CD4-positive, alpha-beta T cell (primary cell): Measurements from ENCODE around the gene AZU1. TPM values are rescaled to one million over a fixed set of nuclear protein-coding genes. Genes with fewer than 3 reads are reported as not detected.

Source experiments
- ATAC-seq: fragments of 200-7000 bp; cut with Tn5 transposase; one replicate; pipeline ENCODE4 v1.10.0; 2022; ENCODE audit warnings: mild to moderate bottlenecking; ENCODE audit not compliant: poor library complexity
- CTCF ChIA-PET: fragments of 350-600 bp; sonication (Branson Sonifier 250); formaldehyde crosslinking; loops from one replicate; lab custom pipeline; 2021; ENCODE audit warnings: antibody characterized with exemption, inconsistent platforms; lab: Charles Lee
- POLR2A ChIA-PET: fragments of 350-600 bp; sonication (Branson Sonifier 250); formaldehyde crosslinking; loops from one replicate; lab custom pipeline; 2021; ENCODE audit warnings: antibody characterized with exemption, inconsistent platforms; lab: Charles Lee
- DNase-seq, 14 experiments: peaks; one replicate each; pipeline ENCODE4 v3.0.0-alpha.2; 2013 to 2020; ENCODE audit warnings: mixed read lengths in 2 of 14
- H3K27ac ChIP-seq, 2 donors: one replicate each; pipeline versions ENCODE4 v1.5.1 to v1.7.0; 2013; ENCODE audit warnings: low read length in 2 of 2, low read depth in 1 of 2, mild to moderate bottlenecking in 1 of 2
- H3K27me3 ChIP-seq, 2 experiments: 1 replicate in 1 of 2; 2 replicates in 1 of 2; pipeline versions ENCODE4 v1.6.1 to v1.7.0; 2013; ENCODE audit warnings: low read length in 2 of 2, control low read depth in 1 of 2, mild to moderate bottlenecking in 1 of 2, moderate library complexity in 1 of 2; ENCODE audit not compliant: insufficient read depth in 2 of 2, control insufficient read depth in 1 of 2
- H3K36me3 ChIP-seq: one replicate; pipeline ENCODE4 v1.6.1; 2013; ENCODE audit warnings: low read length, control low read depth; ENCODE audit not compliant: insufficient read depth
- H3K4me1 ChIP-seq: one replicate; pipeline ENCODE4 v1.6.1; 2013; ENCODE audit warnings: low read length, control low read depth; ENCODE audit not compliant: insufficient read depth
- H3K4me3 ChIP-seq: one replicate; pipeline ENCODE4 v1.5.1; 2013; ENCODE audit warnings: mild to moderate bottlenecking, low read length, moderate library complexity
- H3K9me3 ChIP-seq, 2 experiments: 1 replicate in 1 of 2; 2 replicates in 1 of 2; pipeline versions ENCODE4 v1.6.1 to v1.7.0; 2013; ENCODE audit warnings: low read length in 2 of 2, mild to moderate bottlenecking in 2 of 2, control low read depth in 1 of 2, moderate library complexity in 1 of 2; ENCODE audit not compliant: control insufficient read depth in 1 of 2, insufficient read depth in 1 of 2
- H3K27ac Mint-ChIP-seq: one replicate; pipeline ENCODE4 v1.8.0; 2020; ENCODE audit warnings: mixed read lengths
- H3K27me3 Mint-ChIP-seq: one replicate; pipeline ENCODE4 v1.8.0; 2021; ENCODE audit warnings: mixed read lengths
- H3K36me3 Mint-ChIP-seq: one replicate; pipeline ENCODE4 v1.8.0; 2021; ENCODE audit warnings: low read depth, mixed read lengths
- H3K4me1 Mint-ChIP-seq: one replicate; pipeline ENCODE4 v1.8.0; 2021; ENCODE audit warnings: low read depth, mixed read lengths
- H3K4me3 Mint-ChIP-seq: one replicate; pipeline ENCODE4 v1.8.0; 2020; ENCODE audit warnings: mild to moderate bottlenecking, mixed read lengths
- H3K9me3 Mint-ChIP-seq: one replicate; pipeline ENCODE4 v1.8.0; 2020; ENCODE audit warnings: mixed read lengths
- intact Hi-C, 2 experiments: fragments of 100-400 bp; cut with DNase I in 1 of 2; cut with micrococcal nuclease in 1 of 2; formaldehyde crosslinking; loops; one replicate each; pipeline versions ENCODE4 v1.15.1 to v1.9.0; 2023 to 2025; cut with DNase I, micrococcal nuclease
- total RNA-seq, 174 experiments: library from RNA in 2 of 174; stranded (reverse) in 2 of 174; gene quantifications; one replicate each; pipeline ENCODE4 v1.2.3 and lab custom pipeline; 2021 to 2026
- TF ChIP-seq, protein P1 (sequence below): fragments of 200-600 bp; IDR thresholded peaks from one replicate; pipeline ENCODE4 v1.8.0; 2022; ENCODE audit warnings: antibody characterized with exemption, mild to moderate bottlenecking

The AZU1 gene
- total RNA-seq, 2 experiments from 2014 or later, result 0.47 to 0.49 TPM

GRCh38 chr19:829129-829758, 1.6 kb downstream of the AZU1 start:
- Histone ChIP-seq H3K9me3 (no peaks in the 10 kb centered on the region), H3K36me3 (no peaks in the 10 kb centered on the region), H3K27ac (no peak overlapping the region), H3K4me3 (no peak overlapping the region), H3K4me1 (no peaks in the 10 kb centered on the region), H3K27me3 (peaks cover 0 to 7% of the 10 kb centered on the region in 2 experiments)
- no peak for DNase-seq
- no peaks in the 10 kb centered on the region for H3K4me1 Mint-ChIP-seq
- TF ChIP-seq, protein P1, sequence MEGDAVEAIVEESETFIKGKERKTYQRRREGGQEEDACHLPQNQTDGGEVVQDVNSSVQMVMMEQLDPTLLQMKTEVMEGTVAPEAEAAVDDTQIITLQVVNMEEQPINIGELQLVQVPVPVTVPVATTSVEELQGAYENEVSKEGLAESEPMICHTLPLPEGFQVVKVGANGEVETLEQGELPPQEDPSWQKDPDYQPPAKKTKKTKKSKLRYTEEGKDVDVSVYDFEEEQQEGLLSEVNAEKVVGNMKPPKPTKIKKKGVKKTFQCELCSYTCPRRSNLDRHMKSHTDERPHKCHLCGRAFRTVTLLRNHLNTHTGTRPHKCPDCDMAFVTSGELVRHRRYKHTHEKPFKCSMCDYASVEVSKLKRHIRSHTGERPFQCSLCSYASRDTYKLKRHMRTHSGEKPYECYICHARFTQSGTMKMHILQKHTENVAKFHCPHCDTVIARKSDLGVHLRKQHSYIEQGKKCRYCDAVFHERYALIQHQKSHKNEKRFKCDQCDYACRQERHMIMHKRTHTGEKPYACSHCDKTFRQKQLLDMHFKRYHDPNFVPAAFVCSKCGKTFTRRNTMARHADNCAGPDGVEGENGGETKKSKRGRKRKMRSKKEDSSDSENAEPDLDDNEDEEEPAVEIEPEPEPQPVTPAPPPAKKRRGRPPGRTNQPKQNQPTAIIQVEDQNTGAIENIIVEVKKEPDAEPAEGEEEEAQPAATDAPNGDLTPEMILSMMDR, result no peak
- intact Hi-C loops, result no loop called here
- H3K27ac Mint-ChIP-seq, result no peak overlapping the region
- H3K27me3 Mint-ChIP-seq, result peaks cover 3% of the 10 kb centered on the region
- ChIA-PET POLR2A (no interaction called here), CTCF (no interaction called here)
- H3K4me3 Mint-ChIP-seq, result no peak overlapping the region
- H3K9me3 Mint-ChIP-seq, result no peaks in the 10 kb centered on the region
- ATAC-seq, result no peak
- no peaks in the 10 kb centered on the region for H3K36me3 Mint-ChIP-seq

DNA sequence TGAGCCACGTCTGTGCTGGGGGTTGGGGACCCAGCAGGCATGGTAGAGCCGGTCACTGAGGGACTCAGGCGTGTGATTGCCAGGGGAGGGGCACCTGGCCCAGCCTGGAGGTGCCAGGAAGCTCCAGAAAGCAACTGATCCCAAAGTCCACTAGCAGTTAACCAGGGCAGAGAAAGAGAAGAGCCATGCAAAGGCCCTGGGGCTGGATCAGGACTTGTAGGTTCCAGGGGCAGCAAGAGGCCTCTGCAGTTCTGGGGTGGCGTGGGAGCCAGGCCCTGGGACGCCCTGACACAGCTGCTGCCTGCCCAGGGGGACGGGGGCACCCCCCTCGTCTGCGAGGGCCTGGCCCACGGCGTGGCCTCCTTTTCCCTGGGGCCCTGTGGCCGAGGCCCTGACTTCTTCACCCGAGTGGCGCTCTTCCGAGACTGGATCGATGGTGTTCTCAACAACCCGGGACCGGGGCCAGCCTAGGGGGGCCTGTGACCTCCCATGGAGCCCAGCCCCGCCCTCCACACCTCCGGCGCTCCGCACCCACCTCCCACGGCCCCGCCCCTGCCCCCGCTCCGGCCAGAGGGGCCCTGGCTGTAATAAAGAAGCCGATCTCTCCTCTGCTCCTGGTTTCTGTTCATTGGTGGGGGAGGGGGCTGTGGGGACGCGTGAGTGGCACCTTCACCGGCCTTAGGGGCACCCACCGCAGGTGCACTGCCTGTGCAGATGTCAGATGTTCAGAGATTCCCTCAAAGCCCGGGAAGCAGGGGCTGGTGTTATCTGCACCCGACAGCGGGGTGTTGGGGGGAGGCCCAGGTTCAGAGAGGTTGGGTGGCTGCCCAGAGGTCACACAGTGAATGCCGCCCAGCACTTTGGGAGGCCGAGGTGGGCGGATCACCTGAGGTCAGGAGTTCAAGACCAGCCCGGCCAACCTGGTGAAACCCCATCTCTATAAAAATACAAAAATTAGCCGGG, 4.1 kb downstream of the AZU1 start:
- peaks cover 4 to 13% of the 10 kb centered on the region in 2 experiments for H3K27me3 ChIP-seq
- DNase-seq (no peak), ATAC-seq (no peak)
- Mint-ChIP-seq H3K4me1 (no peaks in the 10 kb centered on the region), H3K4me3 (no peak overlapping the region), H3K27me3 (peaks cover 7% of the 10 kb centered on the region), H3K36me3 (no peaks in the 10 kb centered on the region), H3K9me3 (no peaks in the 10 kb centered on the region), H3K27ac (no peak overlapping the region)
- H3K27ac ChIP-seq, result no peak overlapping the region
- CTCF ChIA-PET, result no interaction called here
- no peaks in the 10 kb centered on the region for H3K4me1 ChIP-seq
- no peak overlapping the region for H3K4me3 ChIP-seq
- H3K9me3 ChIP-seq, result peaks cover 0 to 3% of the 10 kb centered on the region in 2 experiments
- TF ChIP-seq, protein P1, result no peak
- POLR2A ChIA-PET, result no interaction called here
- intact Hi-C loops, result no loop called here
- H3K36me3 ChIP-seq, result no peaks in the 10 kb centered on the region

- Mint-ChIP-seq H3K4me3 (no peak overlapping the region), H3K9me3 (no peaks in the 10 kb centered on the region), H3K27ac (no peak overlapping the region), H3K27me3 (peaks cover 14% of the 10 kb centered on the region), H3K4me1 (no peaks in the 10 kb centered on the region), H3K36me3 (no peaks in the 10 kb centered on the region)
- Histone ChIP-seq H3K9me3 (peaks cover 0 to 3% of the 10 kb centered on the region in 2 experiments), H3K4me3 (no peak overlapping the region), H3K27me3 (peaks cover 5 to 12% of the 10 kb centered on the region in 2 experiments), H3K27ac (no peak overlapping the region), H3K36me3 (no peaks in the 10 kb centered on the region), H3K4me1 (no peaks in the 10 kb centered on the region)
- ChIA-PET POLR2A (no interaction called here), CTCF (no interaction called here)
- no peak for DNase-seq
- intact Hi-C loops, result no loop called here
- no peak for ATAC-seq
- TF ChIP-seq, protein P1, result no peak
These were observed 6.6 kb downstream of the AZU1 start for GRCh38 chr19:834216-834615.
